Stomach (tissue), 9 donors: Measurements from ENCODE around the gene PGLYRP2. TPM values are rescaled to one million over a fixed set of nuclear protein-coding genes. Genes with fewer than 3 reads are reported as not detected.

Experiments used
- DNase-seq, 2 donors: peaks; one replicate each; pipeline versions ENCODE4 v3.0.0 to v3.0.0-alpha.2; 2013 to 2019
- H3K27ac ChIP-seq, 5 donors: fragments of 200-600 bp in 4 of 5; sonication (generic) in 4 of 5; one replicate each; pipeline ENCODE4 v1.5.1; 2013 to 2019; ENCODE audit warnings: mild to moderate bottlenecking in 1 of 5, moderate library complexity in 1 of 5
- H3K27me3 ChIP-seq, 3 donors: fragments of 200-600 bp; sonication (generic); one replicate each; pipeline ENCODE4 v1.5.1; 2017 to 2019; ENCODE audit warnings: mixed run types in 1 of 3
- H3K36me3 ChIP-seq, 4 donors: fragments of 200-600 bp; sonication (generic); 1 replicate in 3 of 4; 2 replicates in 1 of 4; pipeline ENCODE4 v1.5.1; 2016 to 2019
- H3K4me1 ChIP-seq, 4 donors: fragments of 200-600 bp; sonication (generic); one replicate each; pipeline ENCODE4 v1.5.1; 2016 to 2019
- H3K4me3 ChIP-seq, 4 donors: fragments of 200-600 bp; sonication (generic) in 3 of 4; one replicate each; pipeline ENCODE4 v1.5.1; 2016 to 2019; ENCODE audit warnings: mild to moderate bottlenecking in 1 of 4
- H3K9me3 ChIP-seq, 4 donors: fragments of 200-600 bp; sonication (generic); one replicate each; pipeline ENCODE4 v1.5.1; 2016 to 2019
- CTCF ChIP-seq, 7 experiments: fragments of 450-650 bp in 4 of 7; fragments of 200-600 bp in 3 of 7; sonication (generic) in 3 of 7; IDR thresholded peaks; one replicate each; pipeline ENCODE4 v1.5.1; 2016 to 2019; ENCODE audit warnings: antibody characterized with exemption in 7 of 7, control low read depth in 2 of 7, mild to moderate bottlenecking in 1 of 7
- EP300 ChIP-seq: sonication (generic); formaldehyde crosslinking; IDR thresholded peaks from one replicate; pipeline ENCODE4 v1.6.1; 2017; ENCODE audit warnings: antibody characterized with exemption
- POLR2A ChIP-seq, 4 donors: fragments of 450-650 bp; IDR thresholded peaks; one replicate each; pipeline ENCODE4 v1.6.1; 2016; ENCODE audit warnings: antibody characterized with exemption in 4 of 4, control low read depth in 2 of 4, mild to moderate bottlenecking in 1 of 4, moderate library complexity in 1 of 4
- POLR2AphosphoS5 ChIP-seq, 3 donors: sonication (generic); formaldehyde crosslinking; IDR thresholded peaks; one replicate each; pipeline ENCODE4 v1.6.1; 2016; ENCODE audit warnings: antibody characterized with exemption in 3 of 3
- whole genome bisulfite sequencing, 5 donors: extraction: QIAGEN DNeasy Blood & Tissue Kit in 3 of 5; methylation state at CpG; one replicate each; pipeline versions ENCODE4 v1.1.5 to v1.1.7; 2013 to 2018; 5-methylcytosine and 5-hydroxymethylcytosine counted together
- intact Hi-C: fragments of 100-400 bp; cut with DNase I; formaldehyde crosslinking; loops from one replicate; pipeline ENCODE4 v1.15.1; 2023; ENCODE audit warnings: low total_unique reads
- polyA plus RNA-seq, 3 donors: library from polyadenylated mRNA; stranded (reverse); fragments of 200-250 nt; gene quantifications; one replicate each; pipeline ENCODE4 v1.2.3, GENCODE V29; 2013
- total RNA-seq, 5 donors: library from RNA; depleted of rRNA; stranded (reverse); fragments of >200 nt; gene quantifications; one replicate each; pipeline versions ENCODE4 v1.1.0 to v1.2.3, GENCODE V29; 2014 to 2016
- donor health status: healthy with polysubstance abuse.
- donor health status: Bipolar disorder and iron deficiency.
- donor health status: healthy.

PGLYRP2 gene
- total and polyA plus RNA-seq, 8 donors, result not detected

GRCh38 chr19:15461694-15462093, 17.6 kb downstream of the PGLYRP2 start:
- H3K9me3 ChIP-seq, result no peaks in the 10 kb centered on the region

GRCh38 chr19:15457701-15458484, 21.4 kb downstream of the PGLYRP2 start:
- Histone ChIP-seq H3K27me3 (peaks cover 8 to 67% (median 31%) of the 10 kb centered on the region in 3 donors), H3K36me3 (peaks cover 0 to 53% (median 3%) of the 10 kb centered on the region in 4 donors), H3K27ac (no peak overlapping the region), H3K9me3 (no peaks in the 10 kb centered on the region), H3K4me3 (peak overlapping the region in 3 of 4 donors; percentile 20 to 31 (median 27)), H3K4me1 (peaks cover 24 to 40% (median 31%) of the 10 kb centered on the region in 4 donors)
- DNase-seq, result no peak
- intact Hi-C loops, result loop anchor here (10.0 kb wide), 1 partner anchor 97 kb away; no protein-coding TSS in a partner anchor
- TF ChIP-seq CTCF (IDR thresholded peaks at IDR 0.05) (no peak), EP300 (no peak), POLR2AphosphoS5 (IDR thresholded peaks at IDR 0.05) (no peak)
- 19 to 31% (median 23%) methylated on average over 37 to 54 of the region's 54 CpGs for WGBS, 5 donors

More at GRCh38 chr19:15461694-15462093, 17.6 kb downstream of the PGLYRP2 start:
- peak in 1 of 2 donors; percentile 1 for DNase-seq
- intact Hi-C loops, result no loop called here
- Histone ChIP-seq H3K27me3 (peaks cover 11 to 62% (median 26%) of the 10 kb centered on the region in 3 donors), H3K27ac (no peak overlapping the region), H3K4me1 (peaks cover 10 to 24% (median 15%) of the 10 kb centered on the region in 4 donors), H3K4me3 (no peak overlapping the region), H3K36me3 (peaks cover 0 to 26% (median 3%) of the 10 kb centered on the region in 4 donors)
- TF ChIP-seq CTCF (IDR thresholded peaks at IDR 0.05) (no peak), POLR2A (IDR thresholded peaks at IDR 0.05) (no peak), EP300 (no peak), POLR2AphosphoS5 (IDR thresholded peaks at IDR 0.05) (no peak)
- 67 to 95% (median 88%) methylated on average over 2 of the region's 2 CpGs for WGBS, 5 donors

- Histone ChIP-seq H3K27me3 (peaks cover 8 to 60% (median 31%) of the 10 kb centered on the region in 3 donors), H3K9me3 (no peaks in the 10 kb centered on the region), H3K36me3 (peaks cover 0 to 55% (median 3%) of the 10 kb centered on the region in 4 donors), H3K27ac (no peak overlapping the region), H3K4me1 (peaks cover 27 to 48% (median 39%) of the 10 kb centered on the region in 4 donors), H3K4me3 (peak overlapping the region; percentile 13 to 31 (median 24))
- intact Hi-C loops, result loop anchor here (10.0 kb wide), 1 partner anchor 98 kb away; no protein-coding TSS in a partner anchor
- no peak for TF ChIP-seq POLR2AphosphoS5 (IDR thresholded peaks at IDR 0.05)
- TF ChIP-seq POLR2A (IDR thresholded peaks at IDR 0.05), result no peak
- TF ChIP-seq EP300, result no peak
- TF ChIP-seq CTCF (IDR thresholded peaks at IDR 0.05), result no peak
- peak in 1 of 2 donors; percentile 64 for DNase-seq
- 10 to 47% (median 25%) methylated on average over 19 to 86 of the region's 86 CpGs for WGBS, 5 donors
Observed at GRCh38 chr19:15456871-15457700, 22.2 kb downstream of the PGLYRP2 start.

- DNase-seq, result no peak
Observed at GRCh38 chr19:15456441-15456840, 22.9 kb downstream of the PGLYRP2 start.

More at GRCh38 chr19:15456441-15456840, 22.9 kb downstream of the PGLYRP2 start:
- no peak for TF ChIP-seq POLR2AphosphoS5 (IDR thresholded peaks at IDR 0.05)
- no peak for TF ChIP-seq POLR2A (IDR thresholded peaks at IDR 0.05)
- TF ChIP-seq EP300, result no peak
- no peak for TF ChIP-seq CTCF (IDR thresholded peaks at IDR 0.05)
- Histone ChIP-seq H3K4me3 (peak overlapping the region in 1 of 4 donors; percentile 27), H3K27ac (no peak overlapping the region), H3K36me3 (peaks cover 0 to 54% (median 3%) of the 10 kb centered on the region in 4 donors), H3K4me1 (peaks cover 27 to 54% (median 43%) of the 10 kb centered on the region in 4 donors), H3K9me3 (no peaks in the 10 kb centered on the region), H3K27me3 (peaks cover 8 to 59% (median 31%) of the 10 kb centered on the region in 3 donors)
- intact Hi-C loops, result loop anchor here (10.0 kb wide), 1 partner anchor 98 kb away; no protein-coding TSS in a partner anchor
- 30 to 76% (median 34%) methylated on average over 13 to 14 of the region's 14 CpGs for WGBS, 5 donors
